HepG2 (cell line): Measurements from ENCODE around the gene TRIM6. TPM values are rescaled to one million over a fixed set of nuclear protein-coding genes. Genes with fewer than 3 reads are reported as not detected.
"Not testable (repeated sequence)": the region's sequence is repeated elsewhere in the genome, so short reads cannot be mapped to it uniquely, and the experiment has no call there.

Experiments used
- ATAC-seq: fragments of 200-7000 bp; cut with Tn5 transposase; 3 replicates; pipeline ENCODE4 v1.9.1; 2020; ENCODE audit warnings: mild to moderate bottlenecking, moderate library complexity
- BruUV-seq: library from RNA; stranded (reverse); fragments of 400-500 nt; replicated peaks from 2 replicates; lab custom pipeline; 2021; lab: Mats Ljungman, UMichigan
- CTCF ChIA-PET: fragments of 300-600 bp; formaldehyde crosslinking; extraction: SDS; loops from one replicate; lab custom pipeline; 2021; ENCODE audit warnings: low total read pairs, inconsistent platforms, low intra/inter-chr PET ratio; lab: Yijun Ruan, JAX
- POLR2A ChIA-PET: fragments of 350-600 bp; sonication (Branson Sonifier 250); formaldehyde crosslinking; loops from one replicate; lab custom pipeline; 2020; ENCODE audit warnings: antibody characterized with exemption, inconsistent platforms; lab: Yijun Ruan, JAX
- DNase-seq: peaks from one replicate; pipeline ENCODE4 v3.0.0-alpha.2; 2015; ENCODE audit warnings: low spot score
- FAIRE-seq: peaks from 3 replicates; lab custom pipeline; 2011; peaks lifted over from hg19 to GRCh38; lab: Jason Lieb, UNC
- H2AFZ ChIP-seq: one replicate; pipeline ENCODE4 v1.6.1; 2011; ENCODE audit warnings: low read length, inconsistent platforms
- H3K27ac ChIP-seq: fragments of 300-600 bp; 3 replicates; pipeline ENCODE4 v1.8.0; 2011; ENCODE audit warnings: mixed run types, mild to moderate bottlenecking, mixed read lengths, low read length, inconsistent platforms; ENCODE audit not compliant: insufficient read depth; ENCODE audit errors: extremely low read length
- H3K27me3 ChIP-seq, 2 experiments: fragments of 200-600 bp in 1 of 2; 2 replicates in 1 of 2; 3 replicates in 1 of 2; pipeline versions ENCODE4 v1.6.0 to v1.8.0; 2011; ENCODE audit warnings: low read length in 2 of 2, mild to moderate bottlenecking in 2 of 2, moderate library complexity in 2 of 2, inconsistent platforms in 1 of 2; ENCODE audit not compliant: insufficient read depth in 2 of 2, control insufficient read depth in 1 of 2
- H3K36me3 ChIP-seq, 2 experiments: fragments of 200-600 bp in 1 of 2; replicated peaks in 1 of 2; 2 replicates in 1 of 2; 3 replicates in 1 of 2; pipeline versions ENCODE4 v1.5.1 to v1.8.0; 2011; ENCODE audit warnings: low read length in 2 of 2, inconsistent platforms in 1 of 2; ENCODE audit not compliant: insufficient read depth in 2 of 2, control insufficient read depth in 1 of 2
- H3K4me1 ChIP-seq: 2 replicates; pipeline ENCODE4 v1.5.1; 2012; ENCODE audit warnings: low read length, inconsistent platforms; ENCODE audit not compliant: insufficient read depth
- H3K4me2 ChIP-seq: 2 replicates; pipeline ENCODE4 v1.6.0; 2011; ENCODE audit warnings: low read depth, low read length, inconsistent platforms
- H3K4me3 ChIP-seq, 3 experiments: fragments of 200-600 bp in 1 of 3; sonication (generic), shearing (Covaris generic) in 1 of 3; replicated peaks in 1 of 3; 2 replicates each; pipeline ENCODE4 v1.5.1; 2011 to 2016; ENCODE audit warnings: low read length in 3 of 3, inconsistent platforms in 2 of 3, low read depth in 2 of 3, mild to moderate bottlenecking in 2 of 3, control low read depth in 1 of 3, mixed read lengths in 1 of 3; ENCODE audit not compliant: insufficient read depth in 1 of 3
- H3K79me2 ChIP-seq: one replicate; pipeline ENCODE4 v1.6.1; 2011; ENCODE audit warnings: low read length, inconsistent platforms; ENCODE audit not compliant: insufficient read depth
- H3K9ac ChIP-seq: 2 replicates; pipeline ENCODE4 v1.6.0; 2011; ENCODE audit warnings: mild to moderate bottlenecking, low read depth, low read length, inconsistent platforms; ENCODE audit not compliant: insufficient read depth
- H3K9me3 ChIP-seq: 2 replicates; pipeline ENCODE4 v1.5.1; 2012; ENCODE audit warnings: mild to moderate bottlenecking, low read length
- H4K20me1 ChIP-seq: 2 replicates; pipeline ENCODE4 v1.6.0; 2011; ENCODE audit warnings: inconsistent platforms, mild to moderate bottlenecking, low read length, moderate library complexity; ENCODE audit not compliant: insufficient read depth
- CEBPB ChIP-seq: IDR thresholded peaks from 2 replicates; pipeline ENCODE4 v1.6.1; 2011; ENCODE audit warnings: low read depth, low read length, improper control_type of control experiment, borderline replicate concordance
- CEBPG ChIP-seq: IDR thresholded peaks from 2 replicates; pipeline ENCODE4 v1.6.1; 2016
- HNF4A ChIP-seq: sonication (generic); formaldehyde crosslinking; IDR thresholded peaks from 2 replicates; pipeline ENCODE4 v1.4.0; 2020; ENCODE audit warnings: missing genetic modification reagents
- NR2F1 ChIP-seq, 2 experiments: fragments of 450-650 bp in 1 of 2; formaldehyde crosslinking in 1 of 2; IDR thresholded peaks; 2 replicates each; pipeline versions ENCODE4 v1.5.0 to v1.6.1; 2016 to 2020; ENCODE audit warnings: mild to moderate bottlenecking in 1 of 2, missing compliant biosample characterization in 1 of 2, missing genetic modification reagents in 1 of 2, moderate library complexity in 1 of 2
- NR2F6 ChIP-seq, 2 experiments: IDR thresholded peaks; 2 replicates each; pipeline ENCODE4 v1.6.1; 2016; ENCODE audit warnings: antibody characterized with exemption in 1 of 2, mild to moderate bottlenecking in 1 of 2
- ZFP36L1 ChIP-seq: sonication (generic); formaldehyde crosslinking; IDR thresholded peaks from 2 replicates; pipeline ENCODE4 v1.8.0; 2022; ENCODE audit warnings: mild to moderate bottlenecking, missing genetic modification reagents, moderate library complexity
- ZNF564 ChIP-seq: sonication (generic); formaldehyde crosslinking; IDR thresholded peaks from 2 replicates; pipeline ENCODE4 v1.8.1; 2023; ENCODE audit warnings: mild to moderate bottlenecking, missing genetic modification reagents
- WGBS: methylation state at CpG from one replicate; pipeline ENCODE4 v1.1.6; 2017; ENCODE audit warnings: low lambda C conversion rate; 5-methylcytosine and 5-hydroxymethylcytosine counted together
- in situ Hi-C: cut with HindIII; loops from 2 replicates; pipeline ENCODE4 v1.10.0; 2017; ENCODE audit warnings: low pct_unique_long_range_greater_than_20kb; ENCODE audit not compliant: extremely low pct_ligation_motif_present
- intact Hi-C: fragments of 100-400 bp; cut with micrococcal nuclease; formaldehyde crosslinking; loops from one replicate; pipeline ENCODE4 v1.10.0; 2022; ENCODE audit not compliant: unreplicated experiment
- polyA plus RNA-seq, 8 experiments: library from polyadenylated mRNA; depleted of rRNA in 3 of 8; stranded (reverse) in 7 of 8; unstranded in 1 of 8; fragments of >200 nt; fragmentation: Illumina TruSeq in 4 of 8; extraction: Trizol in 4 of 8; gene quantifications; 2 replicates each; pipeline versions ENCODE4 v1.2.1 to v1.2.3, GENCODE V29; 2011 to 2016; ENCODE audit warnings: low read depth in 4 of 8, missing spikeins in 1 of 8, mixed read lengths in 1 of 8; ENCODE audit not compliant: insufficient read depth in 1 of 8
- total RNA-seq, 5 experiments: library from RNA; depleted of rRNA; stranded (reverse); fragments of >200 nt; fragmentation: Illumina TruSeq; extraction: Trizol; gene quantifications; 2 replicates each; pipeline ENCODE4 v1.2.3, GENCODE V29; 2016; ENCODE audit warnings: low read depth in 1 of 5
- TF ChIP-seq, protein P1 (sequence below): sonication (generic); formaldehyde crosslinking; IDR thresholded peaks from 2 replicates; pipeline ENCODE4 v1.4.0; 2020; ENCODE audit warnings: missing genetic modification reagents
- TF ChIP-seq, protein P2 (sequence below): sonication (generic); formaldehyde crosslinking; IDR thresholded peaks from 2 replicates; pipeline ENCODE4 v1.4.0; 2020; ENCODE audit warnings: missing genetic modification reagents

The TRIM6 gene
- total and polyA plus RNA-seq, 2 of the 13 experiments (the other 11 are each of a cell fraction or from before 2014, with no cell fraction given), result not detected

DNA sequence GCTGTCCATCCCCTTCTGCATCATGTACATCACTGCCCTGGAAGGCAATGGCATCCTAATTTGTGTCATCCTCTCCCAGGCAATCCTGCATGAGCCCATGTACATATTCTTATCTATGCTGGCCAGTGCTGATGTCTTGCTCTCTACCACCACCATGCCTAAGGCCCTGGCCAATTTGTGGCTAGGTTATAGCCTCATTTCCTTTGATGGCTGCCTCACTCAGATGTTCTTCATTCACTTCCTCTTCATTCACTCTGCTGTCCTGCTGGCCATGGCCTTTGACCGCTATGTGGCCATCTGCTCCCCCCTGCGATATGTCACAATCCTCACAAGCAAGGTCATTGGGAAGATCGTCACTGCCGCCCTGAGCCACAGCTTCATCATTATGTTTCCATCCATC is 15.4 kb upstream of the TRIM6 start:
- no peaks in the 10 kb centered on the region; a peak in 1 of 5 replicates for H3K27me3 ChIP-seq
- TF ChIP-seq NR2F6 (IDR thresholded peaks at IDR 0.05) (no peak), NR2F6 (CRISPR knock-in tag; IDR thresholded peaks at IDR 0.05) (peak; percentile 46; the same call in 1 of the 2 replicates), HNF4A (CRISPR knock-in tag) (peak; percentile 51), ZNF564 (no peak), CEBPB (peak; percentile 72; the same call in 1 of the 2 replicates), NR2F1 (CRISPR knock-in tag; IDR thresholded peaks at IDR 0.05) (peak; percentile 47 to 62; a peak in 3 of 4 replicates), ZFP36L1 (CRISPR knock-in tag) (no peak), CEBPG (CRISPR knock-in tag) (peak; percentile 43)
- TF ChIP-seq, protein P1, sequence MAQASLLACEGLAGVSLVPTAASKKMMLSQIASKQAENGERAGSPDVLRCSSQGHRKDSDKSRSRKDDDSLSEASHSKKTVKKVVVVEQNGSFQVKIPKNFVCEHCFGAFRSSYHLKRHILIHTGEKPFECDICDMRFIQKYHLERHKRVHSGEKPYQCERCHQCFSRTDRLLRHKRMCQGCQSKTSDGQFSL (CRISPR knock-in tag), result 0 out of 2 replicates have a peak, but pooled peaks have one; percentile 32
- TF ChIP-seq, protein P2, sequence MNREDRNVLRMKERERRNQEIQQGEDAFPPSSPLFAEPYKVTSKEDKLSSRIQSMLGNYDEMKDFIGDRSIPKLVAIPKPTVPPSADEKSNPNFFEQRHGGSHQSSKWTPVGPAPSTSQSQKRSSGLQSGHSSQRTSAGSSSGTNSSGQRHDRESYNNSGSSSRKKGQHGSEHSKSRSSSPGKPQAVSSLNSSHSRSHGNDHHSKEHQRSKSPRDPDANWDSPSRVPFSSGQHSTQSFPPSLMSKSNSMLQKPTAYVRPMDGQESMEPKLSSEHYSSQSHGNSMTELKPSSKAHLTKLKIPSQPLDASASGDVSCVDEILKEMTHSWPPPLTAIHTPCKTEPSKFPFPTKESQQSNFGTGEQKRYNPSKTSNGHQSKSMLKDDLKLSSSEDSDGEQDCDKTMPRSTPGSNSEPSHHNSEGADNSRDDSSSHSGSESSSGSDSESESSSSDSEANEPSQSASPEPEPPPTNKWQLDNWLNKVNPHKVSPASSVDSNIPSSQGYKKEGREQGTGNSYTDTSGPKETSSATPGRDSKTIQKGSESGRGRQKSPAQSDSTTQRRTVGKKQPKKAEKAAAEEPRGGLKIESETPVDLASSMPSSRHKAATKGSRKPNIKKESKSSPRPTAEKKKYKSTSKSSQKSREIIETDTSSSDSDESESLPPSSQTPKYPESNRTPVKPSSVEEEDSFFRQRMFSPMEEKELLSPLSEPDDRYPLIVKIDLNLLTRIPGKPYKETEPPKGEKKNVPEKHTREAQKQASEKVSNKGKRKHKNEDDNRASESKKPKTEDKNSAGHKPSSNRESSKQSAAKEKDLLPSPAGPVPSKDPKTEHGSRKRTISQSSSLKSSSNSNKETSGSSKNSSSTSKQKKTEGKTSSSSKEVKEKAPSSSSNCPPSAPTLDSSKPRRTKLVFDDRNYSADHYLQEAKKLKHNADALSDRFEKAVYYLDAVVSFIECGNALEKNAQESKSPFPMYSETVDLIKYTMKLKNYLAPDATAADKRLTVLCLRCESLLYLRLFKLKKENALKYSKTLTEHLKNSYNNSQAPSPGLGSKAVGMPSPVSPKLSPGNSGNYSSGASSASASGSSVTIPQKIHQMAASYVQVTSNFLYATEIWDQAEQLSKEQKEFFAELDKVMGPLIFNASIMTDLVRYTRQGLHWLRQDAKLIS (CRISPR knock-in tag), result no peak
- H3K4me3 ChIP-seq, result no peak overlapping the region
- DNase-seq (peak; percentile 9), FAIRE-seq (no peak), ATAC-seq (peak; percentile 45; the same call in 1 of the 3 replicates)
- in situ Hi-C loops, result no loop called here
- no peaks in the 10 kb centered on the region for H3K4me1 ChIP-seq
- no peak overlapping the region for H2AFZ ChIP-seq
- intact Hi-C loops, result no loop called here
- H3K9me3 ChIP-seq, result no peaks in the 10 kb centered on the region
- no TSS peak for BruUV-seq
- H3K9ac ChIP-seq, result no peak overlapping the region
- H3K79me2 ChIP-seq, result no peaks in the 10 kb centered on the region
- H3K4me2 ChIP-seq, result no peak overlapping the region
- H3K27ac ChIP-seq, result no peak overlapping the region
- 4% methylated on average over 4 of the region's 4 CpGs for WGBS
- POLR2A ChIA-PET, result no interaction called here
- H4K20me1 ChIP-seq, result no peaks in the 10 kb centered on the region
- no peaks in the 10 kb centered on the region for H3K36me3 ChIP-seq
- CTCF ChIA-PET, result no interaction called here

DNA sequence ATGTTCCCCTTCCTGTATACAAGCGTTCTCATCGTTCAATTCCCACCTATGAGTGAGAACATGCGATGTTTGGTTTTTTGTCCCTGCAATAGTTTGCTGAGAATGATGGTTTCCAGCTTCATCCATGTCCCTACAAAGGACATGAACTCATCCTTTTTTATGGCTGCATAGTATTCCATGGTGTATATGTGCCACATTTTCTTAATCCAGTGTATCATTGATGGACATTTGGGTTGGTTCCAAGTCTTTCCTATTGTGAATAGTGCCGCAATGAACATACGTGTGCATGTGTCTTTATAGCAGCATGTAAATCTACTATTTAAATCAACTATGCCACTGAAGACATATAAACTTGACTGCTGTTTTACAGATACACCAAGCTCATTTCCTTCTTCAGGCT is 12.0 kb upstream of the TRIM6 start:
- DNase-seq, BruUV-seq, in situ Hi-C loops, H3K36me3 ChIP-seq, intact Hi-C loops, H3K4me2 ChIP-seq, ATAC-seq, H3K9me3 ChIP-seq, H3K27me3 ChIP-seq, H3K4me1 ChIP-seq, POLR2A ChIA-PET, H3K9ac ChIP-seq, H4K20me1 ChIP-seq, H3K27ac ChIP-seq, H3K4me3 ChIP-seq, H3K79me2 ChIP-seq, H2AFZ ChIP-seq, CTCF ChIA-PET, FAIRE-seq: not testable (repeated sequence)
- 70% methylated on average over 5 of the region's 5 CpGs for WGBS

DNA sequence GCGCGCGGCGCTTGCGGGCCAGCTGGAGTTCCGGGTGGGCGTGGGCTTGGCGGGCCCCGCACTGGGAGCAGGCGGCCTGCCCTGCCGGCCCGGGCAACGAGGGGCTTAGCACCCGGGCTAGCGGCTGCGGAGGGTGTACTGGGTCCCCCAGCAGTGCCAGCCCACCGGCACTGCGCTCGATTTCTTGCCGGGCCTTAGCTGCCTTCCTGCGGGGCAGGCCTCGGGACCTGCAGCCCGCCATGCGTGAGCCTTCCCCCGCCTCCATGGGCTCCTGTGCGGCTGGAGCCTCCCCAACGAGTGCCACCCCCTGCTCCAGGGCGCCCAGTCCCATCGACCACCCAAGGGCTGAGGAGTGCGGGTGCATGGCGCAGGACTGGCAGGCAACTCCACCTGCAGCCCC is 6.5 kb upstream of the TRIM6 start:
- H3K36me3 ChIP-seq, CTCF ChIA-PET, FAIRE-seq, H3K79me2 ChIP-seq, H2AFZ ChIP-seq, H3K9me3 ChIP-seq, intact Hi-C loops, ATAC-seq, H3K27ac ChIP-seq, BruUV-seq, H3K4me3 ChIP-seq, DNase-seq, H4K20me1 ChIP-seq, H3K9ac ChIP-seq, H3K4me1 ChIP-seq, in situ Hi-C loops, H3K27me3 ChIP-seq, H3K4me2 ChIP-seq, POLR2A ChIA-PET: not testable (repeated sequence)
- no CpG with 5 or more reads among the region's 31 CpGs for WGBS
